HCT116 (cell line): Measurements from ENCODE around the gene PGM3. TPM values are rescaled to one million over a fixed set of nuclear protein-coding genes. Genes with fewer than 3 reads are reported as not detected.

Experiments used
- ATAC-seq: fragments of 200-7000 bp; cut with Tn5 transposase; 2 replicates; pipeline ENCODE4 v1.9.1; 2020; ENCODE audit warnings: mild to moderate bottlenecking, moderate library complexity
- BruUV-seq: library from RNA; stranded (reverse); fragments of 400-500 nt; replicated peaks from 2 replicates; lab custom pipeline; 2021; lab: Mats Ljungman, UMichigan
- CTCF ChIA-PET: fragments of 300-600 bp; sonication (Branson Sonifier 250); formaldehyde crosslinking; loops from one replicate; lab custom pipeline; 2021; ENCODE audit warnings: antibody characterized with exemption; lab: Charles Lee
- POLR2A ChIA-PET: fragments of 300-600, 350-600 bp; sonication (Branson Sonifier 250); formaldehyde crosslinking; loops from one replicate; lab custom pipeline; 2021; ENCODE audit warnings: antibody characterized with exemption; lab: Charles Lee
- RAD21 ChIA-PET, 2 experiments: fragments of 300-600 bp; sonication (Branson Sonifier 250); formaldehyde crosslinking; loops; one replicate each; lab custom pipeline; 2023; ENCODE audit warnings: low total read pairs in 2 of 2; ENCODE audit not compliant: uncharacterized antibody in 2 of 2, unreplicated experiment in 2 of 2, low non-redundant PET in 1 of 2; lab: Charles Lee
- DNase-seq: peaks from one replicate; pipeline ENCODE4 v3.0.0-alpha.2; 2010; ENCODE audit warnings: low read depth, low spot score
- H2AFZ ChIP-seq: fragments of 200-600 bp; shearing (Covaris generic), sonication (generic); 2 replicates; pipeline ENCODE4 v1.6.1; 2017; ENCODE audit warnings: low read depth, mixed run types, mixed read lengths, antibody characterized with exemption, low read length; ENCODE audit not compliant: poor library complexity, severe bottlenecking
- H3K27ac ChIP-seq: 2 replicates; pipeline ENCODE4 v1.5.1; 2012; ENCODE audit warnings: low read depth, low read length
- H3K27me3 ChIP-seq: fragments of 200-600 bp; sonication (generic); 2 replicates; pipeline ENCODE4 v1.6.1; 2016; ENCODE audit warnings: mixed run types, low read length, mixed read lengths; ENCODE audit not compliant: insufficient read depth
- H3K36me3 ChIP-seq, 2 experiments: fragments of 200-500 bp in 1 of 2; fragments of 200-600 bp in 1 of 2; sonication (Bioruptor generic) in 1 of 2; sonication (generic) in 1 of 2; 2 replicates each; pipeline versions ENCODE4 v1.5.1 to v1.6.1; 2014 to 2016; ENCODE audit warnings: low read length in 2 of 2, inconsistent platforms in 1 of 2, mixed read lengths in 1 of 2, mixed run types in 1 of 2; ENCODE audit not compliant: insufficient read depth in 2 of 2, control insufficient read depth in 1 of 2
- H3K4me1 ChIP-seq, 2 experiments: fragments of 200-600 bp in 1 of 2; sonication (generic) in 1 of 2; 2 replicates each; pipeline versions ENCODE4 v1.5.1 to v1.6.1; 2012 to 2017; ENCODE audit warnings: low read length in 2 of 2, inconsistent platforms in 1 of 2, mild to moderate bottlenecking in 1 of 2, mixed read lengths in 1 of 2, mixed run types in 1 of 2, moderate library complexity in 1 of 2; ENCODE audit not compliant: insufficient read depth in 2 of 2, control insufficient read depth in 1 of 2
- H3K4me2 ChIP-seq: fragments of 200-600 bp; sonication (generic); 2 replicates; pipeline ENCODE4 v1.6.1; 2017; ENCODE audit warnings: mixed run types, low read length, mixed read lengths
- H3K4me3 ChIP-seq, 2 experiments: fragments of 200-600 bp in 1 of 2; sonication (generic) in 1 of 2; replicated peaks in 1 of 2; 2 replicates each; pipeline ENCODE4 v1.5.1; 2011 to 2016; ENCODE audit warnings: low read length in 2 of 2, control low read depth in 1 of 2, low read depth in 1 of 2, mild to moderate bottlenecking in 1 of 2, mixed read lengths in 1 of 2, mixed run types in 1 of 2
- H3K79me2 ChIP-seq: fragments of 200-600 bp; sonication (generic); 2 replicates; pipeline ENCODE4 v1.6.1; 2017; ENCODE audit warnings: mild to moderate bottlenecking, mixed run types, low read length, moderate library complexity, mixed read lengths; ENCODE audit not compliant: insufficient read depth
- H3K9ac ChIP-seq: fragments of 200-600 bp; sonication (generic); 2 replicates; pipeline ENCODE4 v1.6.1; 2016; ENCODE audit warnings: low read length, mixed read lengths
- H3K9me2 ChIP-seq: fragments of 200-600 bp; sonication (generic), shearing (Covaris generic); 2 replicates; pipeline ENCODE4 v1.6.1; 2017; ENCODE audit warnings: mixed run types, mild to moderate bottlenecking, moderate library complexity; ENCODE audit not compliant: insufficient read depth
- H3K9me3 ChIP-seq, 2 experiments: fragments of 200-500 bp in 1 of 2; fragments of 200-600 bp in 1 of 2; sonication (Bioruptor generic) in 1 of 2; sonication (generic) in 1 of 2; 2 replicates each; pipeline ENCODE4 v1.6.1; 2014 to 2017; ENCODE audit warnings: low read length in 2 of 2, mixed read lengths in 2 of 2, inconsistent platforms in 1 of 2, low read depth in 1 of 2, mild to moderate bottlenecking in 1 of 2, mixed run types in 1 of 2, moderate library complexity in 1 of 2; ENCODE audit not compliant: control insufficient read depth in 1 of 2, insufficient read depth in 1 of 2
- H4K20me1 ChIP-seq: fragments of 200-600 bp; sonication (generic), shearing (Covaris generic); 2 replicates; pipeline ENCODE4 v1.6.1; 2017; ENCODE audit warnings: mixed run types, mild to moderate bottlenecking, moderate library complexity; ENCODE audit not compliant: insufficient read depth
- CBX3 ChIP-seq: IDR thresholded peaks from 2 replicates; pipeline ENCODE4 v1.6.1; 2012; ENCODE audit warnings: low read depth
- EGR1 ChIP-seq: IDR thresholded peaks from 2 replicates; pipeline ENCODE4 v1.6.1; 2012; ENCODE audit warnings: low read depth
- FOSL1 ChIP-seq: IDR thresholded peaks from 2 replicates; pipeline ENCODE4 v1.6.1; 2012; ENCODE audit warnings: low read depth
- RAD21 ChIP-seq: IDR thresholded peaks from 2 replicates; pipeline ENCODE4 v1.6.1; 2012; ENCODE audit warnings: low read depth, mild to moderate bottlenecking
- SIN3A ChIP-seq: IDR thresholded peaks from 2 replicates; pipeline ENCODE4 v1.6.1; 2012; ENCODE audit warnings: low read depth
- SRF ChIP-seq: IDR thresholded peaks from 2 replicates; pipeline ENCODE4 v1.6.1; 2012; ENCODE audit warnings: low read depth
- TCF7L2 ChIP-seq: IDR thresholded peaks from 2 replicates; pipeline ENCODE4 v1.7.0; 2011; ENCODE audit warnings: borderline replicate concordance, inconsistent platforms; ENCODE audit not compliant: insufficient read depth, insufficient read length; ENCODE audit errors: extremely low read depth
- YY1 ChIP-seq: IDR thresholded peaks from 2 replicates; pipeline ENCODE4 v1.6.1; 2011; ENCODE audit warnings: low read length, low read depth, moderate library complexity, mild to moderate bottlenecking; ENCODE audit not compliant: insufficient replicate concordance; ENCODE audit errors: extremely low read depth
- intact Hi-C: fragments of 100-400 bp; cut with micrococcal nuclease; formaldehyde crosslinking; loops from 2 replicates; pipeline ENCODE4 v1.10.0; 2022
- total RNA-seq: library from RNA; stranded (reverse); gene quantifications from one replicate; pipeline ENCODE4 v1.2.1, GENCODE V29; 2021; ENCODE audit not compliant: unreplicated experiment
- TF ChIP-seq, protein P1 (sequence below): IDR thresholded peaks from 2 replicates; pipeline ENCODE4 v1.6.1; 2011; ENCODE audit warnings: mild to moderate bottlenecking, low read length, moderate library complexity; ENCODE audit not compliant: insufficient replicate concordance; ENCODE audit errors: extremely low read depth

PGM3 gene
- total RNA-seq, 1 experiment from 2014 or later, result 63.5 TPM

DNA sequence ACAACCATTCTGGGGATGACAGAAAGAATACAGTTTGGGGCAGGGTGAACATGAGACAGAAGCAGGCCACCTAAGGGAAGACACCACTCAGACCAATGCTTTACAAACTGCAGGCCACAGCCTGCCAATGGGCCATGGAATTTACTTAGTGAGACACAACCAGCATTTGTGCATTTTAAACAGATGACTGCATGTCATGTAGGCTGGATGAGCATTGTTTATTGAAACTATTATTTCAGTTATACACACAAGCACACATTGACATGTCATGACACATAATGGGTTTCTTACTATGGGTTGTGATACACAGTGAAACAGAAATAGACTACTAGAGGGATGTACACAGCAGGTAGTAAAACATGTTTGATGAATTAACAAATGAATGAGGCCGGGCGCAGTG lies 8.0 kb downstream of the PGM3 start:
- TF ChIP-seq EGR1 (no peak), CBX3 (no peak), YY1 (no peak), FOSL1 (no peak), RAD21 (no peak), TCF7L2 (no peak), SRF (no peak), SIN3A (no peak)
- TF ChIP-seq, protein P1, sequence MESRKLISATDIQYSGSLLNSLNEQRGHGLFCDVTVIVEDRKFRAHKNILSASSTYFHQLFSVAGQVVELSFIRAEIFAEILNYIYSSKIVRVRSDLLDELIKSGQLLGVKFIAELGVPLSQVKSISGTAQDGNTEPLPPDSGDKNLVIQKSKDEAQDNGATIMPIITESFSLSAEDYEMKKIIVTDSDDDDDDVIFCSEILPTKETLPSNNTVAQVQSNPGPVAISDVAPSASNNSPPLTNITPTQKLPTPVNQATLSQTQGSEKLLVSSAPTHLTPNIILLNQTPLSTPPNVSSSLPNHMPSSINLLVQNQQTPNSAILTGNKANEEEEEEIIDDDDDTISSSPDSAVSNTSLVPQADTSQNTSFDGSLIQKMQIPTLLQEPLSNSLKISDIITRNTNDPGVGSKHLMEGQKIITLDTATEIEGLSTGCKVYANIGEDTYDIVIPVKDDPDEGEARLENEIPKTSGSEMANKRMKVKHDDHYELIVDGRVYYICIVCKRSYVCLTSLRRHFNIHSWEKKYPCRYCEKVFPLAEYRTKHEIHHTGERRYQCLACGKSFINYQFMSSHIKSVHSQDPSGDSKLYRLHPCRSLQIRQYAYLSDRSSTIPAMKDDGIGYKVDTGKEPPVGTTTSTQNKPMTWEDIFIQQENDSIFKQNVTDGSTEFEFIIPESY, result no peak

More for the DNA sequence above, 8.0 kb downstream of the PGM3 start:
- H3K9ac ChIP-seq, result no peak overlapping the region
- no peak overlapping the region for H3K27ac ChIP-seq
- no TSS peak for BruUV-seq
- POLR2A ChIA-PET, result no interaction called here
- H3K9me2 ChIP-seq, result no peaks in the 10 kb centered on the region
- H4K20me1 ChIP-seq, result no peaks in the 10 kb centered on the region
- no peaks in the 10 kb centered on the region for H3K9me3 ChIP-seq
- RAD21 ChIA-PET, result no interaction called here
- H3K36me3 ChIP-seq, result peaks cover 34 to 40% of the 10 kb centered on the region in 2 experiments
- H3K79me2 ChIP-seq, result peaks cover 9% of the 10 kb centered on the region
- CTCF ChIA-PET, result interaction anchor here (1.7 kb wide), 1 partner anchor 118 kb away, joined by 5 read pairs; the partner anchor contains the start of gene DOP1A
- no peak overlapping the region for H2AFZ ChIP-seq
- DNase-seq, result no peak
- ATAC-seq, result no peak
- H3K27me3 ChIP-seq, result no peaks in the 10 kb centered on the region
- no peak overlapping the region for H3K4me3 ChIP-seq
- H3K4me2 ChIP-seq, result no peak overlapping the region
- intact Hi-C loops, result no loop called here
- no peaks in the 10 kb centered on the region for H3K4me1 ChIP-seq
